HG03139 (cell line): ENCODE measurements around the gene DYNC1I1.
A peak's percentile ranks its signal among the peaks of the same experiment; 100 is the strongest.

Source experiments
- ATAC-seq: cut with Tn5 transposase; IDR thresholded peaks from one replicate; pipeline ENCODE4 v1.9.1; 2021; ENCODE audit not compliant: unreplicated experiment

Gene DYNC1I1

DNA sequence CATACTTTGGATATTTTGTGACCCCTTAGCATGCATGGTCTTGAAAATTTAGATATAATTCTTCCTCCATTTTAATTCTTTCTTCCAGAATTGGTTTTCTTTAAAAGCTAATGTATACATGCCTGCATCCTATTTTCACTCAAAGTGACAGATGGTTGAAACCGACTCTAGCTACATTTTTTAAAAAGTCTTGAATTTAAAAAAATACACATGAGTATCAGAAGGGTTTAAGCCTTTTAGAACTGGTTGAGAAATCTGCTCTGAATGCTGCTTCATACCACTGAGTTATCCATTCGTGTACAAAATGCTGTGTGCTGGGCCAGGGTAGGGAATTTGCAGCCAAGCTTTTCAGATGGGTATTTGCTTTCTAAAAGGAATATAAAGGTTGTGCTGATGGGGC is 16.5 kb downstream of the DYNC1I1 start:
- no peak for ATAC-seq

DNA sequence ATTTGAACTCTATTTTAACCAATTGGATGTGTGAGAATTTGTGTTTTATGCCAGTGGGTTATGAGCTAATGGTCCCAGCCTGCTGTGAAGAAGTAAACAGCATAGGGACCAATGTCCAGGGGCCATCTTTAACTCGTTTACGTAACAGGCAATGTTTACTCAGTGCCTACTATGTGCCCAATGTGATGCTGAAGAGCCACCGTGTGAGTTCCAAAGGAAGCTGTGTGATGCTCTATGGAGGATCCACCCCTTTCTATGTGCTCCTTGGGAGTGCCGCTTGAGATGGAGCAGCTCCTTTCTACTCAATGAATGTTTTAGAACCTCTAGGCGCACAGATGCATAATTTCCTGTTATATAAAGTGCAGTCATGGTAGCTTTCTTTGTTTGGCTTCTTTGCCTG is 21.3 kb downstream of the DYNC1I1 start:
- ATAC-seq, result no peak

DNA sequence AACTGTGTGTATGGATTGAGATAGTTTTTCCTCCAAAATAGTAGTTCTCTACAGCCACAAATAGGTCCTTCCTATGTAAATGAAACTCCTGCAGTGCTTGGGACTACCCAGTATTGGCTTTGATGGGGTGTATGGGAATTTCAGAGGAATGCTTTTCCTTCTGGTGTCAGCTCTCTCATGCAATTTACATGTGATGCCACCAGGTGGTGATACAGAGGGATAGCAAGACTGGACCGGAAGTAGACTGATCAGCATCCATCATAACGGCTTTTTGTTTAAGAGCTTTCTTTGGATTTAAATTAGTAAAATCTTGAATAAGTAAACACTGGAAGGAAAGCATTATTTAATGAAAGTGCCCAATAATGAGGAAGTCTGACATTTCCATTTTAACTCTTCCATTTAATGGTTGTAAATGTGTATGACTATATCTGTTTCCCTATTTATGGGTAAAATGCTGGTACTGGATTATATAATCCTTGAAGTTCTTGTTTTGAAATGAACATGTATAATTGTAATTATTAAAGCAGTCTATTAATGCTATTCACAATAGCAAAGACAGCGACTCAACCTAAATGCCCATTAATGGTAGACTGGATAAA is 22.7 kb downstream of the DYNC1I1 start:
- ATAC-seq, result no peak

DNA sequence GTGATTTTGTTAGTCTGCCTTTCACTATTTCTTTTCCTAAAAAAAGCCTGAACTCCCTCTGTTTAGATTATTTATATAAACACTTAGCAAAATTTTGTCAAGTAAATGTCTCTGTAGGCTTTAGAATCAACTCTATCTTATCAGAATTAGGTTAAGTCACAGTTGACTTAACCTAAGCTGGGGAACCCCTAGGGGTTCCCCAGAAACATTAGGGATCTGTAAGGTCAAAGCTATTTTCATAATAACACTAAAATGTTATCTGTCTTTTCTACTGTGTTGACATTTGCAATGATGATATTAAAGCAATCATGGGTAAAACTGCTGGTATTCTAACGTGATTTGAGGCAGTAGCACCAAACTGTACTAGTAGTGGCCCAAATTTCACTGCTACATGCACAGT is 24.3 kb downstream of the DYNC1I1 start:
- ATAC-seq, result no peak

DNA sequence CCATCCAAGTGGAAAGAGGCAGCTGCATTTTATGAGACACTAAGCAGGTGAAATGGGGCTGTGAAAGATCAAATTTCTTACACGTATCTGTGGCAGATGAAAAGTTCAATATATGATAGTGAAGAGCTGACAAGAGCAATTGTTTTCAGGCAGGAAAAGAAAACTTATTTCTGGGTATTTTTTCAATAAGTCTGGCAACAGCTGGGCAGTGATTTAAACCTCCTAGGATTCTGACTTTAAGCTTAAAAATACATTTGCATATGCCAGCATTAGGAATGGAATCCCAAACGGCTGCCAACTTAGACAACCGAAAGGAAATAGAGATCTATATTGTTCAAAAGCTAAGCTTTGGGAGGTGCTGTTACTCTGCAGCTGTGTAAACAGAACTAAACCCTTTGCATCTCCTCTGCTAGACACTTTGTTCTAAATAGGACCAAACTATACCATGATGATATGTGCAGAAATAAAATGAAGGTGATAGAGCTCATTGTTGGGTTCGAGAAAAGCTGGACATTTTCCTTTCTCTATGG is 26.1 kb downstream of the DYNC1I1 start:
- no peak for ATAC-seq

DNA sequence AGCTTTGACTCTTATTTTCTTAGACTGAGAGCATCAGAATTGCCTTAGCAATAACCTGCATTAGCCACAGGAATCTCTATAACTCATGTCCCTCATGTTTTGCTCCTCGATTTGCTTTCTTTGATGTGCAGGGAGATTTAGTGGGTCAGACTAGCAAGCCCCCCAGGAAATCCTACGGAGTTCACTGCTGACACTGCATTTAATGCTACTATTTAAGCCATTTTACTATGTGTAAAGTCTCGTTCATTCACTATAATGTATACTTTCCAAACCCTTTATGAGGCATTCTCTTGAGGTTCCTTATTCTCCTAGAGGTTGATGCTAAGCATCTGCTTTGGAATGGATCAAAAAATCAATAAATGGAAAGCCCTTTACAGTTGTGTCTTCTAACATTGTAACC is 28.4 kb downstream of the DYNC1I1 start:
- ATAC-seq, result no peak

DNA sequence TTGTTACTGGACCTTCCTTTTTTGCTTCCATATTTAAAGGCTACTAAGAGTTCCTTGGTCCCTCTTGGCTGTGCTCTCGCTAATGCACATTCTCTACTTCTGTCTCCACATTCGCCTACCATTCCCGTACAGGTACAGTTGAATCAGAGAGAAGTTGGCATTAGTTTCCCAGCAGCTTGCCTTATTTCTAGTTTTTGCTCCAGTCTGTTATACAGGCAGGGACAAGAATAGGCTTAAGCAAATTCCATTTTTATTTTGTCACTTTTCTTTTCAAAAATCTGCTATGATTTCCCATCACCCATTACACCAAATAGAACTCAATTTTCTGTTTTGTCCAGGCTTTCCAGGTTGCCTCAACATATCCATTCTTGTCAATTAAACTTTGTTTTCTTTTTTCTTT is 29.9 kb downstream of the DYNC1I1 start:
- ATAC-seq, result no peak

DNA sequence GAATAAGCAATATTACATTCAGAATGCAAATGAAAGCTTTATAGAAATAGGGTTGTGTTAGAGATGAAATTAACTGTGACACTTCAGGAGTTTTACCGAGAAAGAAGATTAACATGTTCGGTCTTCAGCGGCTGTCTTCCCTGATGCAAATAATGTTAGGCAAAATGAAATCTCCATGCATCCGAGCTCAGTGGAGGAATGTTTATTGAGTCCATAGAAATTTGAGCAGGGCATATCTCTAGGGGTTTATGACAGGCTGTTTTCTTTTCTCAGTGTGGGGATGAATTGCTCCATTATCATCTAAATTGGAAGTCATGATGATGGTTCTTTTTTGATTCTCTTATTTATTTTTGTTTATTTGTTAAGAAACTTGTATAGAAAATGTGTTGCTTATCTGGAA is 31.7 kb downstream of the DYNC1I1 start:
- no peak for ATAC-seq

DNA sequence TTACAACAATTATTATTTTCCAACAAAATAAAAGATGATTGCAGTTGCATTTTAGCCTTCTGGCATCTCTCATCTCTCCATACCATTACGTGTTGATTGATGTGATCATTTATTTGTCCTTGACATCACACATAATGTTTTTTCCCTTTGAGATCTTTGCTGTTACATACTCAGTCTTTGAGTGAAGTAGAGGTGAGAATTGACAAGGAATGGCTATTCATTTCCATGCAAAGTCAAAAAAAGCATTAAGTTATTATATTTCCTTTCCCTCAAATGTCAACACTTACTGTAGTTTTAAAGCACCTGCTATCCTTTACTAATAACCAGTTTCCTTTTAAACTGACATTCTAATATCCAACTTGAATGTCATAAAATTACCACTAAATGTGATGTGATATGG is 33.6 kb downstream of the DYNC1I1 start:
- no peak for ATAC-seq

DNA sequence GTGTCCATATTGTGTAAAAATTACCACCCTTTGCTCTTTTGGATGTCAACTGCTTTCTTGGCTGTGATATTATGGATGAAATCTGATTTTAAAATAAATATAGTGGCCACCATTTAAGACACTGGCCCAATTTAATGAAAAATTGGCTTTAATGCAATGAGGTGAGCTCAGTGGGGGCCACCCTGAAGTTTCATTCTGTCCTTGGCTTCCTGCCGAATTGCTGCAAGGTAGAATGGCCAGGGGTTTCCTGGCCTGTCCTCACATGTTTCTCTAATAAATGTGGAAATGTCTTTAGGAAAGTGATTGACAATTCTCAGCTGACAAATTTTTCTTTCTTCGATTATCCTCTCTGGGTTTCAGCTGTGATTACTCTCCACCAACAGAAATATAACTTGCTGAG is 36.0 kb downstream of the DYNC1I1 start:
- ATAC-seq, result no peak

DNA sequence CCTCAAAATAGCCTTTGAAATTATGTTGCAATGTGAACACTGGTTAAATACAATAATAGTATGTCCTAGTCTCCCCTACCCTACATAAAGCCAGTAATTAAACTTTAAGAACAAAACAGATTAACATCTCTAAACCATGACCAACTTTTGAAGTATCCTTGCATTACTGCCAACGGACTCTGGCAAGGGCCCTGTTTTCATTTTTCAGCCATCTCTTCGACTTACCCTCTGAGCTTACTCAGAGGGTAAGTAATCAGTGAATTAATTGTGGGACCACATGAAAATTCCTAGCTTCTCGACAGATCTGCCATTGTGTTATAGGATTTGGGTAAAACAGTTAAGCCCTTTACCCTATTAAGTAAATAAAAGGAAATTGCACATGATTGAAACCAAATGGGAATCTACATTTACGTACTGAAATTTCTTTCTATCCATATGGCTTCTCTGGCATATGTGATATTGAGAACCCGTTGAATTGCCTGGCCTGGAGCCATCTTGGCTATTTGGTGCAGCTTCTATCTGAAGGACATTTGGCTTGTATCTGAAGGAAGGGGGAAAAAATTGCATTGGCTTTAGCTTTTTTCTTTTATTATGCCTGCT is 39.6 kb downstream of the DYNC1I1 start:
- ATAC-seq, result no peak

DNA sequence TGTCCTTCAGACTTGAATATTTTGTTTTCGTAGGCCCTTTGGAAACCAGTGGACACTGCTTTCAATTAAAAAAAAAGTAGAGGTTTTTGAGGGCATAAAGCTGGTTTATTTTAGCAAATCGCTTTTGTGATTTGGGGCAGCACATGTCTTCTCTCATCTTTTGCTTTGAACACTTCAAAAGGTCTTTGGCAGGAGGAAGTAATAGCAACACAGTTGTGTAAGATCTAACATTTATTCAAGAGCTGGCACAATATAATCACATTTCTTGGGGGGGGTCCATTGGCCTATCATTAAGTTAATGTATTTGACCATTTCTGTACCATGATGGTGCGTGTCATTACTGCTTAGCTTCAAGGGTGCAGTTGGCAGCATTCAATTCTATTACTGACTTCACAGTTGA is 42.4 kb downstream of the DYNC1I1 start:
- ATAC-seq, result no peak

DNA sequence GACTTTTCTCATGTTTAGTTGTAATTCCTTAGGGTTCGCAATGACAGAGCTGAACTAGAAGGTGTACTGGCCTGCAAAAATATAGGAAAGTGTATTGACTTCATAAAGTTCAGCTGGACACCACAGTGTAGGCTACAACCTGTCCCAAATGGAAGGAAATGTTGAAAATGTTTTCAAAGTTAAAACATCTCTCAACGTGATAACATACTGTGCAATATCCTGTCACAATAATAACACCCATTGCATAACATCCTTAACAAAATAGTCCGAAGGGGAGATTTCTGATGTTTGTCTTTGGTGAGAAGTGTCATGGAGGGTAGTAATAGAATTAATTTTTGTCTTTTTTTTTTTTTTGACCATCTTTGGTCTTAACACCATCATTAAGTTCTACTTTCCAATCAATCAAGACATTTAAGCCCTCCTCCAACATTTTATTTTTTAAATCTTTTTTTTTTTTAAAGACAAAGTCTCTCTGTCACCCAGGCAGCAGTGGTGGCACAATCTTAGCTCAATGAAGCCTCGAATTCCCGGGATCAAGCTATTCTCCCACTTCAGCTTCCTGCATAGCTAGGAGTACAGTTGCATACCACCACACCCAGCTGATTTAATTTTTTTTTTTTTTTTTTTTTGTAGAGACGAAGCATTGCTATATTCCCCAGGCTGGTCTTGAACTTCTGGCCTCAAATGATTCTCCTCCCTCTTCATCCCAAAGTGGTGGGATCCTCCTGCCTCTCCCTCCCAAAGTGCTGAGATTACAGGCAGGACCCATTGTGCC is 45.7 kb downstream of the DYNC1I1 start:
- ATAC-seq, result no peak

DNA sequence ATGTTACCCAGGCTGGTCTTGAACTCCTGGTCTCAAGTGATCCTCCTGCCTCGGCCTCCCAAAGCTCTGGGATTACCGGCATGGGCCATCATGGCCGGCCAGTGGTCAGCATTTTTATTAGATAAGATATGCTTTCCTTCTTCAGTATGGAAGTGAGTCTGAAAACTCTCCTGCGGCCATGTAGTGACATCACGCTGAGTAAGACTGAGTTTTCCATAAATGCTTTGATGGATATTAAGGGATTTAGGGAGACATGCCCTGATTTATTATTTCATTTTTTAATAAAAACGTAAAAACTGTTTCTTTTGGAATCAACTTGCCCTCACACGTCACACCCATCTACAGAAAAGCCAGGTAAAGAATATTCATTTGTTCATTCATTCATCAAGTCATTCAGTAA is 48.4 kb downstream of the DYNC1I1 start:
- ATAC-seq, result no peak

DNA sequence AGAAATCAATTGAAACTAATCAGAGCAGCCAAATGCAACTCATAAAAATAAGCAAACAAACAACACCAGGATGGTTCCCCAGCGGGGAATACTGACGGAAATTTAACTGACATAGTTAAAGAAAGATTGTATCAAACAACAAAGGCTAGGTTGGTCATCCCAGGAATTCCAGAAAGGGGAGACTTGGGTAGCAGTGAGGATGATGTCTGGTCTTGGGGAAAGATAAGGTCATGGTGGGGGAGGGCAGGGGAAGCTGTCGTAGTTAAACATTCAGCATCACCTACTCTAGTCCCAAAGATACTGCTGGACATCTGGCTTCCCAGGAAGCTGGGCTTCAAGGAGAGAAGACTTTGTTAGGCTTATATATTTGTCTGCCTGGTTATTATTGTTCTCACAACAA is 50.4 kb downstream of the DYNC1I1 start:
- ATAC-seq, result no peak

DNA sequence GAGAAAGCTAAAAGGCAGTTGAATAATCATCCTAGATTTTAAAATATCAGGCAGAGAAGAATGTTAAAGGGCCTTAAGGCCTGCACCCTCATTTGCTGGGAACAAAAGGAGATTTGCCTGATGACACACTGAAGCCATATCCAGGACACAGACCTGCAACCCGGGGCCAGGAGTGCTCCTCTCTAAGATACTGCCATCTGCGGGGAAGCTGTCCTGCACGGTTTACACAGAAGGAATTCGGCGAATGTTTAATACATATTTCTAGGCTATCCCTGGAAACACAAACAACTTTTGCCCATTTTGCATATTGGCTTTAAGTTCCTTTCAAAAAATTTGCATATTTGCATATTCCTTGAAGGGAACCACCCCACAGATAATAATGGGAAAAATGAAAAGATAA is 52.3 kb downstream of the DYNC1I1 start:
- ATAC-seq, result no peak

DNA sequence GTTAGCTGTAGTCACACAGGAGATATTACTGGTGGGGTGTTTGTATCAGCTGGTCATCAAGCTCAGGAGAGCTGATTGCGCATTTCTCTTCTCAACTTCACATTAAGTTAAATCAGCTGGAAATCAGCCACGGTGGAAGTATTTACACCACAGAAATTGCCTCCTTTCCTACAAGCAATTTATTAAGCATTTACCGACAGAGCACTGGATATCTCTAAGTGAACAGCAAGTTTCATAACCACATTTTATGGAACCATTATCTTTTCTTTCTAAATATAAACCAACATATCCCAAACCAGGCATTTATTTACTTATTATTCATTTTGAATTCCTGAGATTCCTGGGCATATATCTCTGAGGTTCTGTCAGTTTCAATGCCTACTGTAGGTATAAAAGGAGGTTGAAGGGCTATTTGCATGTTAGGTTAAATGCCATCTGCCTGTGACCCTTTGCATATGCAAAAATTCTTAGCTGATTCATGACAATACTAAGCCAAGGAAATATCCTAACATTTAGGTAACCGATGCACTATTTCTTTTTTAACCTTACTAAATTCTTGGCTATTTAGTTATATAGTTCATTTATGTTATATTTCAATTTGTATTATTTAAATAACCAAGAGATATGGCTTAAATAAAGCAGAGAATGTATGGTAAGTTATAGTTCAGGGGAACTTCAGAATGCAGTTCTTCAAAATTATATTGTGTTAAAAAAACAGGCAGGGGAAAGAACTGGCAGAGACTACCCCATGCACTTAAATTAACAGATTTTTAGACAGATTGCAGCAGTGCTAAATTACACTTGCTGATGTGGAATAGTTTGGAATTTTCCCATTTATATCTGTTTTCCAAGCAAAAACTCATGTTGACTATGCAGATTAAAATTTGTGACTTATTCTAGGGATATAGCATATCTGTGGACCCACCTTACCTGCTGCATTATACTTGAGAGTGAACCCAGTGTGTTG is 56.8 kb downstream of the DYNC1I1 start:
- ATAC-seq, result no peak

DNA sequence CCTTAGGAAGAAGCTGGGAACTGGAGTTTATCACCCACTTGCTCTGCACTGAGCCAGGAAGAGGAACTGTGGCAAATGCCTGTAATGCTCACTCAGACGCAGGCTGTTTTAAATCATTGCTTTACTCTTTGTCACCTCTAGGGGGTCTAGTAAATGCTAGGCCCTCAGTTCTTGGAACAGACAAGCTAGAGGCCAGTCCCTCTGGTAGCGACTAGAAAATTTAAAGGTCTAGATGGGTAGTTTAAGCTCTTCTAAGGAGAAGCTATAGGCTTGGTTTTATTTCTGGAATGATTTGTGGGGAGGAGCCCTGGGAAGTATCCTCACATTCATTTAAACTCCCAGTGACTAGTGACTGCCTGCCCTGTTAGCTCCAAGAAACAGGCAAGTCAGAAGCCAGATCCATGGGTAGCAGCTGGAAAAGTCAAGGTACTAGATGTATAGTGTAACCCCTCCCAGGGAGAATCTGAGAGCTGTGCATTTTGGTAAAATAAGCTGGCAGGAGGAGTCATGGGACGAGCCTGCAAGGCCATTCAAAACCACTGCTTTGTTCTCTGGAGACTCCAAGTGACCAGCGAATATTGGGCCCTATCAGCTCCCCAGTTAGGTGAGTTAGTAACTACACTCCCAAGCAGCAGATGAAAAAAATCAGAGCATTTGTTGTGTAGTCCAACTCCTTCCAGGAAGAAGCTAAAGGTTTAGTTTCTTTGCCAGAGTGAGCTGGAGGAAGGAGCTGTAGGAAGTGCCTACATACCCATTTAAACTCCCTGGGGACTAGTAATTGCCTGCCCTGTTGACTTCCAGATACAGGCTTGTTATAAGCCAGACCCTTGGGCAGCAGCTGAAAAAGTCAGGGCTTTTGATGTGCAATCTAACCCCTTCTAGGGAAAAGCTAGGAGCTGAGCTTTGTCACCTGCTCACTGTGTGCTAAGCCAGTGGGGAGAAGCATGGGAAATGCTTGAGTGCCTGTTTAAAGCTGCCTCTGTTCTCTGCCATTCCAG is 68.9 kb downstream of the DYNC1I1 start:
- ATAC-seq, result peak; percentile 92

DNA sequence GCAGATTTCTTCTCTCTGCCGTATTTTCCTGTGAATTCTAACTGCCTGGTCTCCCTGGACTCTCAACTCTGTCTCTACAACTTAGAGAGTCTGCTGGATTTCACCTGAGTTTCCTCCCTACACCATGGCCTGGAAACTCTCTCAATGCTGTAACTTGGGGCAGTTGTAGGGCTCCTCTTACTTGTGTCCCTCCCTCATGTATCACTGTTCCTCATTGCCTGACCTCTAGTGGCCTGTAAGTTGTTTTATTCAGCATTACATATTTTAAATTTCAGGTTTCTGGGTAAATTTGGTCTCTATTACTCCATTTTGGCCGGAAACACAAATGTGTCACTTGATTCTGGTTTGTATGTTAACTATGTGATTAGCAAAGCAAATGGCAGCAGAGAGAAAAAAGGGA is 70.9 kb downstream of the DYNC1I1 start:
- ATAC-seq, result no peak

DNA sequence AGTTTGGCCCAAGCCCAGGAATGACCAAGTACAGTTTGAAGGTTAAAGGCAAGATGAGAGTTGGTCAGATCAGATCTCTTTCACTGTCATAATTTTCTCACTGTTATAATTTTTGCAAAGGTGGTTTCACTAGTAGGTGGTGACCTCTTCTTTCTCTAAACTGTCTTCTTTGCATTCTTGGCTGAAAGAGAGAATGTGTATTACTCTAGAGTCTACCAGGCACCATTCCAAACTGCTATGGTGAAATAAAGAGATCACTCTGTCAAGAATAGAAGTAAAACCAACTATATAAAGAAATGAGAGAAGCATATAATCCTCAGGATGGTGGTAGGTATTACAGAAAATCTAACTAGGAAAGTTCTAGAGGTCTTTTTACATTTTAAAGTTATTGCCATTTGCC is 72.7 kb downstream of the DYNC1I1 start:
- ATAC-seq, result no peak
